ENCODE measurements around the gene TUBB6.

DNA sequence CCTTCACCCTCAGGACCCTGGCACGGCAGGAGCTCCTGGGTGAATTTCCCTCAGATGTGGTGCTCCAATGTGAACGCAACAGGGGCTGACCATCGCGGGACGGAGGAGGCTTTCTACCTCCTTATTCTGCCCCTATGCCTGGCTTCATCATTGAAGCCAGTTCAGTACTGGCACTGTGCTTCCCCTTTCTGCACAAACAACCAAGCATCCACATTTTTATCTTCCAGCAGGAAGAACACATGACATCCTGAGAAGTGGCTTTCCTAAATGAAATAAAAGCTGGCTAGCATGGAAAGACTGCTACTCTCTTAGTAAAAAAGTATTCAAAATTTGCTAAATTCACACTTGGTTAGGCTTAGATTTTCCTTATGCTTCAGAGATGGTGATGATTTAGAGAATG lies 44.1 kb downstream of the TUBB6 start:
- TF ChIP-seq GATA2 (IDR thresholded peaks at IDR 0.05; ENCODE audit: low read depth, low read length) (no peak), GATA3 (IDR thresholded peaks at IDR 0.05; ENCODE audit: low read depth, low read length) (no peak)

All from SH-SY5Y (cell line).